ENCODE results near the gene MS4A10.

- TF ChIP-seq CTCF (IDR thresholded peaks at IDR 0.05; ENCODE audit: borderline replicate concordance, extremely low read depth, low read length, poor library complexity, severe bottlenecking) (no peak), EZH2 (IDR thresholded peaks at IDR 0.05; ENCODE audit: borderline replicate concordance, low read depth, low read length, severe bottlenecking) (no peak)
Measured at GRCh38 chr11:60768202-60768601, 16.9 kb upstream of the MS4A10 start.

Data from DND-41 (cell line).